ENCODE data around the gene PDZRN4.
"Not testable (repeated sequence)": the region's sequence is repeated elsewhere in the genome, so short reads cannot be mapped to it uniquely, and the experiment has no call there.

The PDZRN4 gene

DNA sequence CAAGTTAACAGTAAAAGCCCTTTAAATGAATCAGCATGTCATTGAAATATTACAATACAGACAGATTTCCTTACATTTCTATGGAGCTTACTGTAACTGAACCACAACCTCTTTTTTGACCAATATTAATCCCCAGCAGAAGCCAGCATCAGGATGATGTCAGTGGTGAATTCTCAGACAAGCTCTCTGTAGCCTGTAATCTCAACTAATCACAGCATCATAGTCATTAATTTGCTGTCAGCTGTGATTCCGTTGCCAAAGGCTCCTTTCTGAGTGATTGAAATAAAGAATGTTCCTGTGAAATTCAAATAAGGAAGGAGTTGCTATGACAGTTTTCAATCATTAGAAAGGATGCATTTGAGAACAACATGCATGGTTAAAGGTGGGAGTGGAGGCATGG is 323.1 kb downstream of the PDZRN4 start:
- no peak for DNase-seq (ENCODE audit: low spot score)

DNA sequence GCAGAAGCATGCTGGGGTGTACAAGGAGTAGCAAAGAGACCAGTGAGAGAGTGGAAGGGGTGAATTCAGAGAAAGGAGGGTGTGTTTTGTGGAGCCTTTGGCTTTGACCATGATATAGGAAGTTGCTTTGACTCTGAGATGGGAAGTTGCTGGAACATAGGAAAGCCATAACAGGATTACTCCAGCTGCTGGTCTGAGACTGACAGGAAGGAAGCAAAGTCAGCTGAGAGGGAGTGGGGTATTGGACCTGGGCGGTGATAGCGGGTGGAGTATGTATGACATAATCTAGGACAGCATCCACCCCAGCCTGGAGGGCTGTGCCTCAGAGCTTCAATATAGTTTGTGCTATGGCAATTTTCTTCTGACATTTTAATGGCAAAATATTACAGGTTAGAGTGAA is 324.4 kb downstream of the PDZRN4 start:
- no peak for DNase-seq (ENCODE audit: low spot score)

DNA sequence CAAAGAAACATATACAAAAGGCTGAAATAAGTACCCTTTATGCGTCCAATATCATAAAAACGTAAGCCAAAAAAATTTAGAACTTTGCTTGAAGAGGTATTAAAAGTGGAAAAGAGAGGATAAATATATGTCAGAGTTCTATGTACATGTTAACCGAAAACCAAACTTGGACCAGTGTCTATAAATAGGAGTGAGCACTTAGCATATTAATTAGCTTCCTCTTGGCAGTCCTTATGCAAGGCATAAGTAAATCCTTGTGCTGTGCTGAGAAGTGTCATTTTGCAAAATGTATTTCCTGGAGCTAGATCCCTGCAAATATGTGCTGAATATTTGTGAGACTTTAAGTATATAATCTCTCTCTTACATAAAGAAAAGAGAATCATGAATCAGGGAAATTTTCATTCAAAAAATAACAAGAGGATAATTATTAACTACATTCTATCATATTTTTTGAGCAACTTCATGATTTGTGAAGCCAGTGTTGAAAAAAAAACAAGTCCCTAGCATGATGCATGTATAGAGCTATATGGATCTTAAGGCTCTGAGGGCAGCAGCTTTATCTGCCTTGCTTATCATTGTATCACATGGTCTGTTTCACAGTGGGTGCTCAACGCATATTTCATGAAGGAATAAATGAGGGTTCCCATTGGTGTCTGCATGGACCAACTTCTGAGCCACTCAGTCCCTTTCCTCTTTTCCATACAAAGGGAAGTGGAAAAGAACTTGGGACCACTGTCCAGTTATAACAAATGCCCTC is 326.1 kb downstream of the PDZRN4 start:
- no peak for DNase-seq (ENCODE audit: low spot score)

DNA sequence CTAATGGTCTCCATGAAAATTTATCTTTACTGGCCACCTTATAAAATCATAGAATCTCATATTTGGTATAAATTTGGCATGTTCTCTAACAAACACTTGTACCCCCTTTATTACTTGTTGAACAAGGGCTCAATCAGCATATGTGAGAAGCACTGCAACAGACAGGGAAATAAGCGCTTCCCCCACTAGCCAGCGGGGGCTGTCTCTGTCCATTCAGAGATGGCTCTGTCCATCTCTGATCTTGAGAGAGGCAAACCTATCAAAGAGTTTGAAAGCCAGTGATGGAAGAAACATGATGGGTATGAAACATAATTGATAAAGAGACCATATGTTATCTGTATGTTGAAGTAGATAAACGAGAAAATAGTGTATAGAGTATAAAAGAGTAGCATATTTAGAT is 326.8 kb downstream of the PDZRN4 start:
- DNase-seq (ENCODE audit: low spot score): no peak

DNA sequence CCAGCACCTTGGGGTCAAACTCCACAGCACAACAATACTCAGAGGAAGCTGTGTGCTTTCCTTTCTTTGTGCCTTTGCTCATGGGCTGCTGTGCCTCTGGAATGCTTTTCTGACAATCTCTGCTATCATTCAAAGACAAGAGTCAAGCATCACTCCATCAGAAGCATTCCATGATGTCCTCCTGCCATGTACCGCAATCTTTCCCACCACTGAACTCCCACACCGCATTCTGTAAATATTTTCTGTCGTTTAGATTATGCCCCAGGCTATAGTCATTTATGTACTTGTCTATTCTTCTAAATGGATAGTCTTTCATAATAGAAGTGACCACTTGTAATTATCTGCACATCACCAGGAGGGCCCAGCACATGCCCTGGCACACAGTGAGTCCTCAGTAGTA is 327.8 kb downstream of the PDZRN4 start:
- DNase-seq (ENCODE audit: low spot score): no peak

DNA sequence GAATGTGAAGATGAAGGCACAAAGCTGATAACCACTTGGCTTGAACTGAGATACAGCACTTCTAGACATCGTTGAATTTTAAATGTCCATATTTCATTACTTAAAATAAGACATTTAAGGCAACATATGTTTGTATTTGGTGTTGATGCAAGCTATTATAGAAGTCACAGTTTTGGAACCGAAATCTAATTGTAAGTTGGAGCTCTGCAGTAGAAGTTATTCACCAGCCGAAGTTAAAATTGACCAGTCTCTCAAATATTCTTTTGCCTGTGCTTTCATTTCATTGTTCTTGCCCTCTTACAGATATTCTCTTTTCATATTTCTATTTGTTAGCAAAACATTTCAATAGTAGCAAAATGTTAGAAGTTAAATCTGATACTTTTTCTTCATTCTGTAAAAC is 332.7 kb downstream of the PDZRN4 start:
- no peak for DNase-seq (ENCODE audit: low spot score)

DNA sequence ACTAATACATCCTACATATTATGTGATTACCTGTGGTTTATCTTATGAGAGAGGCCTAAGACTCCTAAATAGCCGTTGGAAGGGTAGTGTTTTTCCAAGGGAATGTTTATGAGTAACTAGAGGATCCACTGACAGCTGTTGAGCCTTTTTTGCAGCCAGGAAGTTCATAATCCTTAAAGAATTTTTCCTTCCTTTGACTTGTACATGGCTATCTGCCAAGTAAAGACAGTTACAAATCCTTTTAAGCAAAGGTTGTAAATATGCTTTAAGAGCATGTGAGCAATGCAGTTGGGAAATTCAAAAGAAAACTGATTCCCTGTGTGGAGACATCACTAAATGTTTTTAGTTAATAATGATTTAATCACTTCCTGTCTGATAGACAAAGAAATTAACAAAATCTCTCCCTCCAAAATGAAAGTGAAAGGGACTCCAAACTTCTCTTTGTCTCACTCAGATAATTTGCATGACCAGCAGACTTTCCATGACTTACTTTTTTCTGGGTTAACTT is 333.8 kb downstream of the PDZRN4 start:
- DNase-seq (ENCODE audit: low spot score): no peak

DNA sequence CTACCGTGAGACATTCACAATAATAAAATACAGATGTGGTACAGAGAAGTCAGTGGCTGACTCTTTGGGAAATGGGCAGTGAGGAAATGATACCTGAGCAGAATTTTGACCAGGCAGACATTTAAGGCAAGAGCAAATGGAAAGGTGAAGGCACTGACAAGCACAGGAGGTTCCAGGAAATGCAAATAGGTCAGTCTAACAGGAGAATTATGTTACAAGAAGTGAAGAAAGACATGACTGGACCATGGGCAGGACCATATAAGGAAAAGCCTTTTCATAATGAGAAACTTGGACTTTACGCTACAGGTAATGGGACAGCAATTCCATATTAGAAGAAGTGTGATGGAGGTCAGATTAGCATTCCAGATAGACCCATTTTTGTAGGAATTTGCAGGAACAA is 338.9 kb downstream of the PDZRN4 start:
- no peak for DNase-seq (ENCODE audit: low spot score)

DNA sequence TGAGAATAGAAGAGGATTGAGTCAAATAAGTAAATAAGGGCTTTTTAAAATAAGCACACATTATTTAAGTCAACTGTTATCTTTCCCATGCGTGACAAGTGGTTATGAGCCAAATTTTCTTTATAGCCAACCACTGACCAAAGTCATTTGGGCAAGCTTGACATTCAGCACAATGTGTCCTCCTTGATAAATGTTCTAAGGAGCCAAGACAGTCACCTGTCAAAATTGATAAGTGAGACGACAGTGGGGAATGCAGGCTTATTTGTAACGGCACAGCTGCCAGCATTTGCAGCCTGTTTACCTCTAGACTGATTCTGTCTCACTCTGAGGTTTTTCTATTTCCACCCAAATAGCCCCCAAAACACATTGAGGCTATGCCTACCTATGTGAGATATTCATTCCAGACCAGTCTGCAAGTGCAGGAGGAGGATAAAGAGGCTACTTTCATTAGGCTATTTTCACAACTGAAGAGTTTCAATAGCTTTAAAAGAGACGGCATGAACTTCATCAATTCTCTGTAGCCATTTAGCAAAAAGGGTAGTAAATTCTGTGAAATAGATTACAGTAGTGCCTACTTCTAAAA is 339.5 kb downstream of the PDZRN4 start:
- DNase-seq (ENCODE audit: low spot score): no peak

DNA sequence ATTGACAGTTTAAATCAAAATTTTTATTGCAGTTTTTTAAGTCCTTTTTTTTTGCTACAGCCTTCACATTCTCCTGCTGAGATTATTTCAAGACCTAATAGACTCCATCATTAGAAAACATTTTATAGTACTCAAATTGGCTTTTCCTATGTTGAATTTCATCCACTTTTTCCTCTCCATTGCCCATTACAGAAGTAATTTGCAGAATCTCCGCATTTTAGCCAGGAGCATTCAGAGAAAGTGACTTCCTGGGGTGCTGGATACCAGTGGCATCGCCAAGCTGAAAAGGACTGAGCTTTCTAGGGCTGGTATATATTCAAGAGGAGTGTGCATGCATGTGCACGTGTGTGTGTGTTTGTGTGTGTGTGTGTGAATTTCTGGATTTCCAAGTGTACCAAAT is 340.8 kb downstream of the PDZRN4 start:
- no peak for DNase-seq (ENCODE audit: low spot score)

DNA sequence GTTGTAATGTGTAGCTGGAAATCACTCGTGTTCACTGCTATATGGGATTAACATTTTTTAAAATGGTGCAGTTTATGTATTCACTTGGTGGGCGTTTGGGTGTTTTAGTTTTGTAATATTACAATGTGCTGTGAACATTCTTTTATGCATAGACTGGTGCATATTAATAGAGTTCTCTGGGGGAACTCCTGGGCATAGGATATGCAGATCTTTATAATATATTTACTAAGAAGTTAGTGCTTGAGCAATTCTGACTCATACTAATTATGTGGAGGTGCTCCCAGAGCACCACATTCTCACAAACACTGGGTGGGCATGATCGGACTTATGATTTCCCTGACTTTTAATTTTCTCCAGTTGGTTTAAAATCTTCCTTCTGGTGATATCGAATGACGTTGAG is 342.3 kb downstream of the PDZRN4 start:
- DNase-seq (ENCODE audit: low spot score): no peak

DNA sequence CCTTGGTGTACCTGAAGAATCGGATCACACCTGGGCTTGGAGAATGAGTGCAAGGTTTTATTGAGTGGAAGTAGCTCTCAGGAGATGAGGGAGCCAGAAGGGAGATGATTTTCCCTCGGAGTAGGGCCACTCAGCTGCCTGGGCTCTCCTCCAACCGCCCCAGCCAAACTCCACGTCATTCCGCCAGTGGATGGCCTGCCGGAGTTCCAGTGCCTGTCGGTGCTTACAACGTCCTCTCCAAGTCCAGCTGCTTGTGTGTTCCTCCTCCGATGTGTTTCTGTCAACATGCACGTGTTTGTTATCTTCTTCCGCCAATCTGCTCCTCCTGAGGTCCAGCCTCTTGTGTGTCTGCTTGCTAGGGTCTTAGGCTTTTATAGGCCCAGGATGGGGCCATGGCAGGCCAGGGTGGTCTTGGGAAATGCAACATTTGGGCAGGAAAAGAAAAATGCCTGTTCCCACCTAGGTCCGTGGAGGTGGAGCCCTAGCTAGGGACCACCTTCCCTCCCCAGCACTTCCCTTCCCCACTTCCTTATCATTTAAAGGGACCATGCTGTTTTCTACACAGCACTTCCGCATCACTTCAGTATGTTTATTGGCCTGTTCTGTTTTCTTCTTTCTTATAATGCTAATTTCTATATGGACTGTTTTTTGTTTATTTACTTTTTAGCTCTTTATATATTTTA is 343.2 kb downstream of the PDZRN4 start:
- no peak for DNase-seq (ENCODE audit: low spot score)

DNA sequence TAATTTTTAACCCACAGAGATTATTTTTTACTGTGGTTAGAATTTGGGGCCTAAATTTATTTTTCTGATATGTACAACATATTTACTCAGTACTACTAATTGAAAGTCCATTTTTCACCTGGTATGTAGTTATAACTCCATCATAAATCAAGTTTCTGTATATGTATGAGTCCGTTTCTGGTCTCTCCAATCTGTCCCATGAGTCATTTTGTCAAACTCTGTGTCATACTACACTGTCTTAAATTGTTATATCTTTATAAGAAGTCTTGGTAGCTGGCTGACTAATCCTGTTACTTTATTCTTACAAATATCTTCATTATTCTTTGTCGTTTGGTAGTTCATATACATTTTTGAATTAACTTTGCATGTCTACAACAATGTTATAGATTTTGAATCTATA is 344.0 kb downstream of the PDZRN4 start:
- peak; percentile 41 for DNase-seq (ENCODE audit: low spot score)

DNA sequence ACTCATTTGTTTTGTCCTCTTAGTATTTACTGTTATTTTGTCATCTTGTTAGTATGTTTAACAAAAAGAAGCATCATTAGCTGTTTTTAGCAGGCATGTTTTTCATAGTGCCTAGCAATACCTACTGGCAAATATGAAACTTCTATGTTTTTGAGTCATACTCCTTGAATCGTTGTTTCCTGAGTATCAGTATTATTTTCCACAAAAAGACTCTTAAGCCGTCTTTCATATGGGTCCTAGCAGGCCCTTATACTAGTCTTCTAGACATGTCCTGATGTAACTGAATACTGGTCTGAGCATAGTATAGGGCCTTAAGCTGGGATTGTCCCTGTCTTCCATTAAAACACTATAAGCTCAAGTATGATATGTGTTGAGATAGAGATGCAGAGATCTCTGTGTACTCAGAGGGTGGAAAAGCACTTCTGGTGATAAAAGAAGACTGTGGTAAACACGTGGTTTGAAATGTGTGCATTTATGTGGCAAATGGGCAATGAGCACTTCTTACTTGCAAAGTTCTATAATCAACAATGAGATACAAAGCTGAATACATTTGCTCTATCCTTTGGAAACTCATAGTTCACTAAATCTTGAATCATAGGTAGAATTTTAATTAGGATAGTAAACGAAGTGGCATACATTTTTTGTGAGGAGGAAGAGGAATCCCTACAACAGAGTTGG is 348.8 kb downstream of the PDZRN4 start:
- DNase-seq (ENCODE audit: low spot score): peak; percentile 53

DNA sequence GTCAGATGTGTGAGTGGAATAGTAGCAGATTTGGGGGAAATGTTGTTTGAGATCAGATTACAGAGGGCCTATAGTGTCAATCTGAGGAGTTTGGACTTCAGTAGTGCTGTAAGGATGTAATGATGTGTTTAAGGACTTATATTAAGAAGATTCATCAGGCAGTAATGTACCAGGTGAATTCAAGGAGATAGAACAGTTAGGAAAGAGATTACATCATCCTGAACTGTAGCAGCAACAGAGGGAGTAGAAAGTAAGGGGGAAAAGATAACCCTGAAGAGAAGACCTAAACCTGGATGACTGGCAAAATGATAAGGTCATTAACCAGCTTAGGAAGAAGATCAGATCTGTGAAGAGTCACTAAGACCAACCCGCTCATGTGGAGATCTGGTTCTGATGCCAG is 349.4 kb downstream of the PDZRN4 start:
- DNase-seq (ENCODE audit: low spot score): no peak

DNA sequence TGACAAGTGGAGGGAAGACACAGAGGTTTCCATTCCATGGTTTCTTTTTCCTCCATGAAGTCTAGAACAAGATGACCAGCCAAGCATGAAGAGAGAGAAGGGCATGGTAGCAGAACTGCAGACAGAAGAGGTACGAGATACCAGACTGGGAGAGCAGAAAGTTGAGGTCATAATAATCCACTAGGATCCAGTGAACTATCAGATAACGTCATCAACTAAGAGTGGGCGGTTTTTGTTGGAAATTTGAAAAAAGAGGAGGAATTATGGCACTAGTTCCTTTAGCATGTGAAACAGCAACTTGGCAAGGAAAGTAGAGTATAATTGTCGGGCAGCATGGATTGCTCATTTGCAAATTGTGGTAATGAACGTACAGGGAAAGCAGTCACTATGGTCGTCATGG is 357.6 kb downstream of the PDZRN4 start:
- no peak for DNase-seq (ENCODE audit: low spot score)

DNA sequence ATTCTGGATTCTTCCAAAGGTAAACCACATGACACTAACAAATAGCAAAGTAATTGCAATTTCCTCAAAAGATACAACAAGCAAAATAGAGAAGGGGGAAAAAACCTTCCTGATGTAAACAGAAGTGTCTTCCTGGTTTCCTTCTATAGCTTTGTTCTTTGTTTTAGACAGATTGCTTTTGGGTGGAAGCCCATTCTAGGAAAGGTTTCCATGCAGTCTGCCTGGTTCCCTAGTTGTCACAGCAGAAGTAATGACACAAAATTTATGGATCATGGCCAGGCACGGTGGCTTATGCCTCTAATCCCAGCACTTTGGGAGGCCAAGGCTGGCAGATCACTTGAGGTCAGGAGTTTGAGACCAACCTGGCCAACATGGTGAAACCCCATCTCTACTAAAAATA is 359.0 kb downstream of the PDZRN4 start:
- DNase-seq (ENCODE audit: low spot score): not testable (repeated sequence)

DNA sequence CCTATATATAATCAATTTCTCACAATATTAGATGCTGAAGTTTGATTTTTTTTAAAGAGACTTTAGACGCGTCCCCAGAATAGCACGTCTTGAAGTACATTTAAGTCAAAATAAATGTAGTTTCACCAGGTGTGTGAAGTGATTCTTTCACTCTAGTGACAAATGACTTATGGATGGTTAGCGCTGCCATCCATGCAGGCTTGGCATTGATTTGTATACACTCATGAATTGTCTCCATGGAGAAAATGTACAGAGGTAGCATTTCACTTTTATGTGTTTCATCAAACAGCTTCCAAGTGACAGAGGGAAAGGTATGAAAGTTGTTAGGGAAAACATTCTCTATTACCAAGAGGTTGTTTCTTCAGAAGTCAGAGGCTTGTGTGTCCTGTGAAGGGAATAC is 360.8 kb downstream of the PDZRN4 start:
- no peak for DNase-seq (ENCODE audit: low spot score)

DNA sequence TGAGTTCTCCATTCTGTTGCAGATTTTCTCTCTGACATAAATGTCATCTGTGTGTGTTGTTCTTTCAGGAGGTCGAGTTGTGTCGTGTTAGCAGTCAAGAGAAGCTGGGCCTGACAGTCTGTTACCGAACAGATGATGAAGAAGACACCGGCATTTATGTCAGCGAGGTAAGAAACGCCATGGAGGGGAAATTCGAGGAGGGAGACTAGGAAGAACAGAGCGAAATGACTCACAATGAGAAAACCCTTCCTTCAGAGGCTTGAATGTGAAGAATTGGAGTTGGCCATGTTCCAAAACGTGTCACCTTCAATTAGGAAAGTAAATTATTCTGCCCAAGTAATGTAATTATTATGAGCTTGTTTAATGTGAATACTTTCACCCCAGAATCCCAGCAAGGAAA is 364.5 kb downstream of the PDZRN4 start:
- no peak for DNase-seq (ENCODE audit: low spot score)

DNA sequence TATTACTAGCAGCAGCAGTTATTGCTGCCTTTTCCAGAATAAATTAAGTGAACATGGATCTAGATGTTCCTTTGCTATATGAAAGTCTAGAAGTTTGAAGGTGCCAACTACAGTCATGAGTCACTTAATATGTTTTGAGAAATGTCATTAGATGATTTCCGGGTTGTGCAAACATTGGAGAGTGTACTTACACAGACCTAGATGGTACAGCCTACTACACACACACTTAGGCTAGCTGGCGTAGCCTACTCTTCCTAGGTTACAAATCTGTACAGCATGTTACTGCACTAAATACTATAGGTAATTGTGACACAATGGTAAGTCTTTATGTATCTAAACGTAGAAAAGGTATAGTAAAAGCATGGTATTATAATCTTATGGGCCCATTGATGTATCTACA is 368.1 kb downstream of the PDZRN4 start:
- no peak for DNase-seq (ENCODE audit: low spot score)

DNA sequence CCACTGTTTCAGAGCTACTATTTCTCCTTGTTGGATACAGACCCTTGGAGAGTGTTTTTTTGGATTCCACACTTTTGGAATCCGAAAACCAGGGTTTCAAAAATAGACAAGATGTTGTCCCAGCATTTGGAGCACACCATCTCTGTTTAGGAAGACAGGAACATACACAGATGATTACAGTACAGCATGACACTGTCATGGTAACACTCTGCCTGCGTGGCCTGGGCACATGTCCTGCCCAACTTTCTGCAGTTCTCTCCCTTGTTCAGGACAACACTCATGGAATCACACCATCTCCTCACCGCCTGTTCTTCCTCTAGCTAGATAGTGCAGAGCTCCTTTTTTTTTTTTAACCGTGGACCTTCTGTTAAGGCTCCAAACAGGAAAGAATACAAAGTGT is 369.2 kb downstream of the PDZRN4 start:
- DNase-seq (ENCODE audit: low spot score): no peak

DNA sequence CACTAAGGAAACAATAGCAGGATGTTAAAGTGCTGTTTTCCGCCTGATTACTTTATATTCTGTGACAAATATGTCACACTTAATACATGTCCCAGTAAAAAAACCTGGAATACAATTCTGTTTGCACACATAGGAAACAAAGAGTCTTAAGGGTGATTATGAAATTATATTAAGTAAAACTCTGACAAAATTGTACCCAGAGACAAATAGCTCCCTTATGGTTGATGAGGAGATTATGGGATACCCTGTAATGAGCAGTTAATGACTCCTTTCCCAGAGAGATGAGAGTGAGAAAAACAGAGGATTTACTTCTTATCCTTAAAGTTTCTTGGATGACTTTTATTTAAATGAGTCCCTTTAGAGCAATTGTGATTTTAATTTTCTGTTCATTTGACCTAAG is 370.6 kb downstream of the PDZRN4 start:
- no peak for DNase-seq (ENCODE audit: low spot score)

DNA sequence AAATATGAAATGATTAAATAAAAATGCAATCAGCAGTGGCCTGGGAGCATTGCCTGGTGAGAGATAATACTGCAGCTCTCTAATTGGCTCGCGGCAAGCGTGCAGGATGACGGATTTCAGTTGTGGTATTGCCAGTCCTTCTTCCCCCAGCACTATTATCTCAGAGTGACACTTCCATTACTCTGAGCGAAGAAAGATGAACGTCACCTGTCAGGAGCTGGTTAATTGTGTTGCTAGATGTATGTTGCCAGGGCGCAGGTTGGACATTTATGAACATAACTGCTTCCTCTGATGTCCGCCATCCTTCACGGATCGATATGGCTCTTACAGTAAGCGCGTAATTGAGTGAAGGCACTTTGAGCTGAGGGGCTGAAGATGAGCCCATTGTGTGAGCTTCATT is 374.9 kb downstream of the PDZRN4 start:
- no peak for DNase-seq (ENCODE audit: low spot score)

All from activated CD4-positive, alpha-beta T cell treated with anti-CD3 and anti-CD28 coated beads, Interleukin-2, Interleukin-4, amounts not matched to agents 100 ng/mL and 50 ng/mL, durations not matched to agents 16 hours and 8 hours (primary cell).